ENCODE measurements around the gene ARRB1. TPM values are rescaled to one million over a fixed set of nuclear protein-coding genes. Genes with fewer than 3 reads are reported as not detected.
A peak's percentile ranks its signal among the peaks of the same experiment; 100 is the strongest.

ARRB1 gene
- total and polyA plus RNA-seq, 9 of the 15 experiments (the other 6 are each of a cell fraction or from before 2014, with no cell fraction given) = 6.6 to 45.4 (median 28.5) TPM

DNA sequence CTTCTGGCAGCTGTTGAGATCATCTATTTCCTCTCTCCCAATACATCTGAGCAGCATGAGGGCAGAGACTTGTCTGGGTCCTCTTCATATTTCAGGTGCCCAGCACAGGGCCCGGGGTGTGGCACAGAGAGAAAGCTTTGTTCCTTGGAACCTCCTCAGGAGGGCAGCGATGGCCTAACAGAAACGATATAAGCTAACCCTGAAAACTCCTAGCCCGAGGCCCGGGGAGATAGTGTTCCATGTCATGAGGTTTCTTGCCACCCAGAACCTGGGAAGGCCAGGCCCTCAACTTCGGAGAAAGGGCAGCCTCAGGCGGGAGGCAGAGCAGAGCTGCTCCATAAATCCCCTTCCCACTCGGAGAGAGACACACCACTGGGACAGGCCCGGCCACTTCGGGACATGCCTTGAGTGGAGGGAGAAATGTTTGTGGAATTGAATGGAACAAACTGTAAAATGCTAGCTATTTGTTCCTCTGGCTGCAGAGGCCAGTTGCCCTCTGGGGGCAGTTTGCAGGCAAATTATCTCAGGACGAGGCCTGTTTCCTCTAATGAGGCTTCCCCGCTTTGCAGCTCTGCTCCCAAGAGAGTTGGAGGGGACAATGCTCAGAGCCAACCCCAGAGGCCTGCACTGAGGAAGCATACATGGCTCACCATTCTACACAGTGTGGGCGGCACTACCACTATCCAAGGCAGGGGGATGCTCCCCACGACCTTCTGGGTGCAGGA is 11.6 kb downstream of the ARRB1 start (continued):
- TF ChIP-seq, protein P1, sequence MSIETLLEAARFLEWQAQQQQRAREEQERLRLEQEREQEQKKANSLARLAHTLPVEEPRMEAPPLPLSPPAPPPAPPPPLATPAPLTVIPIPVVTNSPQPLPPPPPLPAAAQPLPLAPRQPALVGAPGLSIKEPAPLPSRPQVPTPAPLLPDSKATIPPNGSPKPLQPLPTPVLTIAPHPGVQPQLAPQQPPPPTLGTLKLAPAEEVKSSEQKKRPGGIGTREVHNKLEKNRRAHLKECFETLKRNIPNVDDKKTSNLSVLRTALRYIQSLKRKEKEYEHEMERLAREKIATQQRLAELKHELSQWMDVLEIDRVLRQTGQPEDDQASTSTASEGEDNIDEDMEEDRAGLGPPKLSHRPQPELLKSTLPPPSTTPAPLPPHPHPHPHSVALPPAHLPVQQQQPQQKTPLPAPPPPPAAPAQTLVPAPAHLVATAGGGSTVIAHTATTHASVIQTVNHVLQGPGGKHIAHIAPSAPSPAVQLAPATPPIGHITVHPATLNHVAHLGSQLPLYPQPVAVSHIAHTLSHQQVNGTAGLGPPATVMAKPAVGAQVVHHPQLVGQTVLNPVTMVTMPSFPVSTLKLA (conservative IDR thresholded peaks at IDR 0.05) = no peak
- TF ChIP-seq PCBP2 (IDR thresholded peaks at IDR 0.05; ENCODE audit: low read depth, low read length, poor library complexity, severe bottlenecking) (no peak), REST (IDR thresholded peaks at IDR 0.05; ENCODE audit: borderline replicate concordance) (0 out of 2 replicates have a peak, but pooled peaks have one; percentile 11), REST (CRISPR knock-in tag; IDR thresholded peaks at IDR 0.05; ENCODE audit: low read depth) (no peak), MAX (CRISPR knock-in tag; IDR thresholded peaks at IDR 0.05) (0 out of 2 replicates have a peak, but pooled peaks have one; percentile 28), YY1 (IDR thresholded peaks at IDR 0.05; ENCODE audit: borderline replicate concordance in 1 of 3, control insufficient read depth in 1 of 3, extremely low read depth in 1 of 3, insufficient read depth in 3 of 3, insufficient read length in 1 of 3, insufficient replicate concordance in 2 of 3, low read depth in 1 of 3, low read length in 2 of 3) (no peak)
